Measurements from ENCODE around the gene SRM.

The SRM gene

DNA sequence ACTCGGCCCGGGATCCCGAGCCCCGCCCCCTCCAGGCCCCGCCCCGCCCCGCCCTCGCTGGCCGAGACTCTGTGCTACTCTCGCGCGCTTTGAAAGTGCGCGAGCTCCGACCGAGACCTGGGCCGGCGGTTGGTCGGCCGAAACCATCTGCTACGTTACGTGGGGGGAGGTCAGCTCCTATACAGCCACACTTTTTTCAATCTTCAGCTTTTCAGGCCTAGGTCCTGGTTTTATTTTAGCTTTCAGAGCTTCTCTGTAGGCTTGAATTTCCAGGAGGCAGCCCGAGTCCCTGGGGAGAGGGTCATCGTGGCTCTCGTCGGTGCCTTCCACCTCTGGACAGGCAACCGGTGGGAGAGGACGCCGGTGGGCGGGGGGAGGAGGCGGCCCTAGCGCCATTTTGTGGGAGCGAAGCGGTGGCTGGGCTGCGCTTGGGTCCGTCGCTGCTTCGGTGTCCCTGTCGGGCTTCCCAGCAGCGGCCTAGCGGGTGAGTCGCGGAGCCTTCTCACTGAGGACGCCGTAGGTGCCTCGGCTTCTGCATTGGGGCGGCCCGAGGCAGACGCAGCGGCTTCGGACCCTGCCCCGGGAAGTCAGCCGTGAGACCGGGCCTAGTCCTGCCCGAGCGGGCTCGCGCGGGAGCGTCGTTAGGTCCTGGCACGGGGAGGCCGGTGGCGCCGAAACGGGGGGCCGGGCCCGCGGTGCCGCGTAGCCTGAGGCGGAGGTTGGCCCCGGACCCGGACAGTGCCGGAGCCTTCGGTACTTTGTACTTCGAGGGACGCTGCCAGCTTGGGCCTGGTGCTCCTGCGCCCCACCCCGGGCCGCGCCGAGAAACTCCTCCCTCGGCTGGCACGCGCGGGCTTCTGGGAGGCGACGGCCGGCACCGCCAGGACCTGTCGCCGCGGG, 47.3 kb downstream of the SRM start, which contains the start of gene TARDBP:
Gene TARDBP (plus strand): TSS at position 395 of the 900 bp plus-strand sequence. CDS start 1,074 bp downstream, outside the sequence.
- DNase-seq = no peak
